SU-DHL-6 (cell line): ENCODE results near the gene SCN9A.

ENCODE experiments used
- H2AFZ ChIP-seq: fragments of 200-600 bp; sonication (generic); 2 replicates; pipeline ENCODE4 v1.6.1; 2014; ENCODE audit warnings: low read depth, mild to moderate bottlenecking, moderate library complexity, mixed read lengths, antibody characterized with exemption, low read length; ENCODE audit not compliant: severe bottlenecking
- H3F3A ChIP-seq: fragments of 200-600 bp; shearing (Covaris generic); 2 replicates; pipeline ENCODE4 v1.6.0; 2016; ENCODE audit warnings: antibody characterized with exemption, mild to moderate bottlenecking; ENCODE audit not compliant: insufficient read depth
- H3K27ac ChIP-seq: fragments of 200-600 bp; sonication (generic); 2 replicates; pipeline ENCODE4 v1.5.1; 2016; ENCODE audit warnings: low read depth, mild to moderate bottlenecking, low read length, moderate library complexity, mixed read lengths
- H3K27me3 ChIP-seq: fragments of 200-600 bp; sonication (generic), shearing (Covaris generic); 2 replicates; pipeline ENCODE4 v1.6.0; 2014; ENCODE audit warnings: mild to moderate bottlenecking, low read length
- H3K36me3 ChIP-seq: fragments of 200-600 bp; sonication (generic); 2 replicates; pipeline ENCODE4 v1.6.1; 2014; ENCODE audit warnings: mild to moderate bottlenecking, low read length, mixed read lengths
- H3K4me2 ChIP-seq: fragments of 300-600, 200-600 bp; shearing (Covaris generic), sonication (generic); 2 replicates; pipeline ENCODE4 v1.6.0; 2014; ENCODE audit warnings: low read length, low read depth, mild to moderate bottlenecking; ENCODE audit not compliant: poor library complexity, severe bottlenecking
- H3K4me3 ChIP-seq: fragments of 200-600 bp; sonication (generic); 2 replicates; pipeline ENCODE4 v1.5.1; 2014; ENCODE audit warnings: antibody characterized with exemption, low read length, mild to moderate bottlenecking, mixed read lengths; ENCODE audit not compliant: insufficient read depth, poor library complexity, severe bottlenecking
- H3K79me2 ChIP-seq: fragments of 200-600 bp; sonication (generic); 2 replicates; pipeline ENCODE4 v1.6.1; 2014; ENCODE audit warnings: mild to moderate bottlenecking, low read length, moderate library complexity; ENCODE audit not compliant: insufficient read depth
- H3K9ac ChIP-seq: fragments of 200-600 bp; sonication (generic); 2 replicates; pipeline ENCODE4 v1.7.0; 2014; ENCODE audit warnings: mild to moderate bottlenecking, low read length
- H3K9me2 ChIP-seq: fragments of 200-600 bp; sonication (generic); replicated peaks from 2 replicates; pipeline ENCODE4 v1.6.1; 2014; ENCODE audit warnings: low read length; ENCODE audit not compliant: insufficient read depth
- H3K9me3 ChIP-seq: fragments of 200-600 bp; sonication (generic); 2 replicates; pipeline ENCODE4 v1.6.1; 2014; ENCODE audit warnings: low read length, mixed read lengths; ENCODE audit not compliant: insufficient read depth
- H4K20me1 ChIP-seq: fragments of 200-600 bp; sonication (generic); 2 replicates; pipeline ENCODE4 v1.6.1; 2014; ENCODE audit warnings: low read depth, mild to moderate bottlenecking, antibody characterized with exemption, low read length, moderate library complexity, mixed read lengths
- EZH2phosphoT487 ChIP-seq: fragments of 200-600 bp; sonication (generic), shearing (Covaris generic); conservative IDR thresholded peaks from 2 replicates; pipeline ENCODE4 v1.6.1; 2018; ENCODE audit warnings: mild to moderate bottlenecking, antibody characterized with exemption, low read length, moderate library complexity, mixed read lengths
- TF ChIP-seq, protein P1 (sequence below): fragments of 200-600 bp; sonication (generic); IDR thresholded peaks from one replicate; pipeline ENCODE4 v1.5.1; 2017; ENCODE audit warnings: antibody characterized with exemption, mild to moderate bottlenecking, low read length, moderate library complexity; ENCODE audit not compliant: insufficient read depth, poor library complexity, severe bottlenecking

Gene SCN9A

DNA sequence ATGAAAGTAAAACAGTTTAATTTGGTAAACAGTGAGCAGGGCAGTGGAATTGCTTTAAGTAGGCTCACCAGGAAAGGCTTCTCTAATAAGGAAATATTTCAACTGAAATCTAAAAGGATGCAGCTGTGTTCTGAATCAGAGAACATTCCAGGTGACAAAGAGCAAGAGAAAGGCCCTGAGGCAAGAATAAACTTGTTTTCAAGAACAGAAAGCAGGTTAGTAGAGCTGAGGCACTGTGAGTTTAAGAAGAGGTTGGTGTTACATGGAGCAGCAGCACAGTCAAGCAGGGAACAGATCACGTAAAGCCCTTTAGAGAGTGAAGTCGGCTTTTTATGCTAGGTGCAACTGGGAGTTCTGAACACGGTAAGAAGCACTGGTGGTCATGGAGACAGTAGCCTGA is 191.0 kb downstream of the SCN9A start:
- Histone ChIP-seq H2AFZ (no peak overlapping the region), H3K4me2 (no peak overlapping the region), H3K79me2 (no peaks in the 10 kb centered on the region), H3K36me3 (no peaks in the 10 kb centered on the region), H3K27ac (no peak overlapping the region), H3K9me2 (no peaks in the 10 kb centered on the region), H3K9me3 (no peaks in the 10 kb centered on the region), H3K9ac (no peak overlapping the region), H3K4me3 (no peak overlapping the region), H4K20me1 (no peaks in the 10 kb centered on the region), H3F3A (no peaks in the 10 kb centered on the region), H3K27me3 (no peaks in the 10 kb centered on the region)
- TF ChIP-seq EZH2phosphoT487, result no peak
- TF ChIP-seq, protein P1, sequence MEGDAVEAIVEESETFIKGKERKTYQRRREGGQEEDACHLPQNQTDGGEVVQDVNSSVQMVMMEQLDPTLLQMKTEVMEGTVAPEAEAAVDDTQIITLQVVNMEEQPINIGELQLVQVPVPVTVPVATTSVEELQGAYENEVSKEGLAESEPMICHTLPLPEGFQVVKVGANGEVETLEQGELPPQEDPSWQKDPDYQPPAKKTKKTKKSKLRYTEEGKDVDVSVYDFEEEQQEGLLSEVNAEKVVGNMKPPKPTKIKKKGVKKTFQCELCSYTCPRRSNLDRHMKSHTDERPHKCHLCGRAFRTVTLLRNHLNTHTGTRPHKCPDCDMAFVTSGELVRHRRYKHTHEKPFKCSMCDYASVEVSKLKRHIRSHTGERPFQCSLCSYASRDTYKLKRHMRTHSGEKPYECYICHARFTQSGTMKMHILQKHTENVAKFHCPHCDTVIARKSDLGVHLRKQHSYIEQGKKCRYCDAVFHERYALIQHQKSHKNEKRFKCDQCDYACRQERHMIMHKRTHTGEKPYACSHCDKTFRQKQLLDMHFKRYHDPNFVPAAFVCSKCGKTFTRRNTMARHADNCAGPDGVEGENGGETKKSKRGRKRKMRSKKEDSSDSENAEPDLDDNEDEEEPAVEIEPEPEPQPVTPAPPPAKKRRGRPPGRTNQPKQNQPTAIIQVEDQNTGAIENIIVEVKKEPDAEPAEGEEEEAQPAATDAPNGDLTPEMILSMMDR, result no peak

DNA sequence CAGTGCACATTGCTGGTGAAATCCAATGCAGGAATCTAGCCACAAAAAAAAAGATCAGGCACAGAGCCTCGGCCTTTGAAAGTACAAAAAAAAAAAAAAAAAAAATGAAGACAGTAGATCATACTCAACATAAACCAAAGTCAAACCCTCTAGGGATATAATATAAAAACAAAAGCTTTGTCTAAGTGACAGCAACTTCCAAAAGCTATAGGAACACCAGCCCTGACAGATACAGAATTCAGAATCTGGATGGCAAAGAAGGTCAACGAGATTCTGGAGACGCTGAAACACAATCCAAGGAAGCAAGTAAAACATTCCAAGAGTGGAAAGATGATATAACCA is 194.0 kb downstream of the SCN9A start:
- Histone ChIP-seq H3K36me3 (no peaks in the 10 kb centered on the region), H3F3A (no peaks in the 10 kb centered on the region), H3K27ac (no peak overlapping the region), H3K79me2 (no peaks in the 10 kb centered on the region), H3K9ac (no peak overlapping the region), H3K9me2 (no peaks in the 10 kb centered on the region), H4K20me1 (no peaks in the 10 kb centered on the region), H3K4me3 (no peak overlapping the region), H2AFZ (no peak overlapping the region), H3K4me2 (no peak overlapping the region), H3K27me3 (no peaks in the 10 kb centered on the region), H3K9me3 (no peaks in the 10 kb centered on the region)
- no peak for TF ChIP-seq EZH2phosphoT487
- TF ChIP-seq, protein P1, result peak; percentile 28

DNA sequence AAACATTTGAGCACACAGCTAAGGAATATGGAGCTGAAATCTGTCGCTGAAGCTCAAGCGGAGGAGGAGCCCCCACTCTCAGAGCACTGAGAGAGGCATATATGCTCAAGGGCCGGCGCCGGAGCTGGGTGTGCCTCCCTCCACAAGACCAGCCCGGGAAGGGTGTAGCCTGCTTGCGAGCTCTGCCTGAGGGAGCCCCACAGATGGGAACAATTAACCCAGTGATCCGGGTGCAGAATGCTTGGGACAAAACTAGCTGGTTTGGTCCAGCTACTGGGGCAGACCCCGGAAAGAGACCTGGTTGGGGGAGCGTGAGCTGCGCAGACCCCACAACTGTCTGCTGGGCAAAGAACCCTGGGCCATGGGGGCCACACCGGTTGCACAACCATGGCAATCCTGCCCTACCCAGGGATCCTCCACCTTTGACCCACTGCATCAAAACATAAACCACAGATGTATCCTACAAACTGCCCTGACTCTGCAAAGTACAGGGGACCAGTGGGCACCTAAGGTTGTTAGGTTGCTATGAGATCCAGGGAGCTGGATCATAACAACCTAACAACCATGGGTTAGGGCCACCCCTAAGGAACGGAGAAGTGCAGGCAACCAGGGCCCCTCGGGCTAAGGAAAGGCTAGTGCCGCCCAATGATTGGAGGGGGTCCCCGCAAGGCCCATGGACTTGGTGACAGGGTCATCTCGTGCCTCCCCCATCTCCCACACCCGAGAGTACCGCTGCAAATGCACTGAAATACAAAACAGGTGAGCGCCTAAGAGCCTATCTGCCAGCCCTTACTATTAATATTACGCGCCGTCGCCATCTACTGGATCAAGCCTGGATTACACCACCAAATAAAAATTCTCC is 194.6 kb downstream of the SCN9A start:
- Histone ChIP-seq H3K9ac (no peak overlapping the region), H3K9me3 (no peaks in the 10 kb centered on the region), H3K4me2 (no peak overlapping the region), H3K27ac (no peak overlapping the region), H3K79me2 (no peaks in the 10 kb centered on the region), H3K4me3 (no peak overlapping the region), H3F3A (no peaks in the 10 kb centered on the region), H4K20me1 (no peaks in the 10 kb centered on the region), H2AFZ (no peak overlapping the region), H3K27me3 (no peaks in the 10 kb centered on the region), H3K36me3 (no peaks in the 10 kb centered on the region), H3K9me2 (no peaks in the 10 kb centered on the region)
- TF ChIP-seq, protein P1, result no peak
- TF ChIP-seq EZH2phosphoT487, result no peak
